HEK293T (cell line): Measurements from ENCODE around the gene PSME2.

Experiments
- FOXK2 ChIP-seq: fragments of 450-650 bp; IDR thresholded peaks from 2 replicates; pipeline ENCODE4 v1.6.1; 2016; ENCODE audit warnings: mild to moderate bottlenecking
- TARDBP ChIP-seq: fragments of 450-650 bp; IDR thresholded peaks from 2 replicates; pipeline ENCODE4 v1.6.1; 2016

GRCh38 chr14:24145219-24145618 lies 1.2 kb downstream of the PSME2 start:
- TF ChIP-seq FOXK2, result no peak
- TF ChIP-seq TARDBP, result no peak
